Right lobe of liver (tissue), 6 donors: ENCODE results near the gene TNRC18. TPM values are rescaled to one million over a fixed set of nuclear protein-coding genes. Genes with fewer than 3 reads are reported as not detected.
"Not testable (repeated sequence)": the region's sequence is repeated elsewhere in the genome, so short reads cannot be mapped to it uniquely, and the experiment has no call there.

Source experiments
- ATAC-seq, 4 donors: fragments of 200-7000 bp; cut with Tn5 transposase; one replicate each; pipeline ENCODE4 v1.9.1; 2020; ENCODE audit warnings: mild to moderate bottlenecking in 4 of 4, moderate library complexity in 4 of 4
- DNase-seq, 3 donors: peaks; one replicate each; pipeline ENCODE4 v3.0.0-alpha.2; 2020
- H3K27ac ChIP-seq, 3 donors: fragments of 200-600 bp; one replicate each; pipeline ENCODE4 v1.8.0; 2022
- H3K27me3 ChIP-seq, 2 donors: fragments of 200-600 bp; one replicate each; pipeline ENCODE4 v1.8.0; 2022
- H3K36me3 ChIP-seq, 4 donors: fragments of 200-600 bp; sonication (generic) in 1 of 4; one replicate each; pipeline versions ENCODE4 v1.5.1 to v1.8.0; 2017 to 2022; ENCODE audit warnings: control low read depth in 1 of 4
- H3K4me1 ChIP-seq, 4 donors: fragments of 200-600 bp; sonication (generic) in 1 of 4; one replicate each; pipeline versions ENCODE4 v1.5.1 to v1.8.0; 2017 to 2022; ENCODE audit warnings: control low read depth in 1 of 4
- H3K4me3 ChIP-seq, 3 donors: fragments of 200-600 bp; one replicate each; pipeline ENCODE4 v1.8.0; 2022
- H3K9me3 ChIP-seq, 4 donors: fragments of 200-600 bp; sonication (generic) in 1 of 4; one replicate each; pipeline versions ENCODE4 v1.5.1 to v1.8.0; 2017 to 2022; ENCODE audit warnings: control low read depth in 1 of 4
- POLR2A ChIP-seq: fragments of 450-650 bp; IDR thresholded peaks from one replicate; pipeline ENCODE4 v1.6.1; 2017; ENCODE audit warnings: antibody characterized with exemption, mild to moderate bottlenecking
- WGBS: methylation state at CpG from one replicate; pipeline ENCODE4 v1.1.6; 2018; ENCODE audit warnings: low coverage, low lambda C conversion rate; ENCODE audit not compliant: insufficient coverage; ENCODE audit errors: missing lambda C conversion rate; 5-methylcytosine and 5-hydroxymethylcytosine counted together
- intact Hi-C, 2 donors: fragments of 100-400 bp; cut with DNase I; formaldehyde crosslinking; loops; one replicate each; pipeline versions ENCODE4 v1.11.2 to v1.14.1; 2022
- total RNA-seq, 6 experiments: library from RNA; depleted of rRNA in 2 of 6; stranded (reverse); fragments of >200 nt in 2 of 6; fragmentation: NEBNext Ultra II Directional in 3 of 6; extraction: Animal tissue kit (Norgen Biotek cat#: 25700) in 3 of 6; gene quantifications; one replicate each; pipeline versions ENCODE4 v1.1.0 to v1.2.4, GENCODE V29; 2016 to 2023
- TF ChIP-seq, protein P1 (sequence below), 4 donors: fragments of 200-600 bp in 3 of 4; fragments of 450-650 bp in 1 of 4; IDR thresholded peaks; one replicate each; pipeline versions ENCODE4 v1.5.1 to v1.8.0; 2016 to 2022; ENCODE audit warnings: antibody characterized with exemption in 4 of 4, mild to moderate bottlenecking in 2 of 4
- donor health status: DM: no; HTN: yes; CAD: no.
- donor health status: DM: no; HTN: no; CAD: no.
- donor health status: DM: no; HTN: no; CAD: no.
- donor health status: DM: no; HTN: yes; CAD: no.
- donor health status: DM: no; HTN: yes; CAD: no.

TNRC18 gene
- total RNA-seq, 6 experiments from 2014 or later: 27.0 to 36.9 (median 30.5) TPM

DNA sequence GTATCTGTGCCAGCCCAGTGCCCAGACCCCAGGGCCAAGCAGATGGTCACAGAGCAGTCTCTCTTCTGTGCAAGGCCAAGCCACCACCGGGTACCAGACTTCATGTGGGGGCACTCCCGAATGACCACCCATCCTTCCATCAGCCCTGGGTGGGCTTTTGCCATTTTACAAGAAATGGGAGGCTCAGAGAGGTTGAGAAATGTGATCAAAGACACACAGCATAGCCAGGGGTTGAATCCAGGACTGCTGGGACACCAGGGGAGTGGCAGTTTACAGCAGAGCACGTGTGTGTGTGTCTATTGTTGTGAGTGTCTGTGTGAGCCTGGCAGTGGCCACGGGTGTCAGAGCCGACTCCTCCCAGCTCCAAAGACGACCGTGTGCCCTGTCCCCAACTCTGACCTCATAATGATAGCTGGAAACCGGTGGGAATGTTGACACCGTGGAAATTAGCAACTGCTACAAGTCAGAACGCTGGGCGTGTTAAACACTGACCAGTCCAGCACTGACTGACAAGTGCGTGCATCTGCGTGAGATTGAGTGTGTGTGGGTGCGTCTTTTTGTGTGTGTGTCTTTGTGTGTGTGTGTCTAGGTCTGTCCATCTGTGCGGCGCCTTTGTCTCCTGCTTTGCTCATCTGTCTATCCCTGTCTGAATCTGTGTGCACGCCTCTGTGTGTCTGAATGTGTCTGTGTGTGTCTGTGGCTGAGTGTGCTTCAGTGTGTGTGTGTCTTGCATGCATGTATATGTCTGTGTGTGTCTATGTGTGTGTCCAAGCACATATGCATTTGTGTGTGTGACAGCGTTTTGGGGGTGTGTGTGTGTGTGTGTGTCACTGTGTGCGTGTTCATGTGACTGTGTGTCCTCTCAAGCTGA lies 158.1 kb downstream of the TNRC18 start:
- H3K27me3 ChIP-seq: no peaks in the 10 kb centered on the region
- H3K27ac ChIP-seq: no peak overlapping the region
- 42% methylated on average over 9 of the region's 19 CpGs for whole genome bisulfite sequencing
- no peak overlapping the region for H3K4me3 ChIP-seq
- TF ChIP-seq, protein P1, sequence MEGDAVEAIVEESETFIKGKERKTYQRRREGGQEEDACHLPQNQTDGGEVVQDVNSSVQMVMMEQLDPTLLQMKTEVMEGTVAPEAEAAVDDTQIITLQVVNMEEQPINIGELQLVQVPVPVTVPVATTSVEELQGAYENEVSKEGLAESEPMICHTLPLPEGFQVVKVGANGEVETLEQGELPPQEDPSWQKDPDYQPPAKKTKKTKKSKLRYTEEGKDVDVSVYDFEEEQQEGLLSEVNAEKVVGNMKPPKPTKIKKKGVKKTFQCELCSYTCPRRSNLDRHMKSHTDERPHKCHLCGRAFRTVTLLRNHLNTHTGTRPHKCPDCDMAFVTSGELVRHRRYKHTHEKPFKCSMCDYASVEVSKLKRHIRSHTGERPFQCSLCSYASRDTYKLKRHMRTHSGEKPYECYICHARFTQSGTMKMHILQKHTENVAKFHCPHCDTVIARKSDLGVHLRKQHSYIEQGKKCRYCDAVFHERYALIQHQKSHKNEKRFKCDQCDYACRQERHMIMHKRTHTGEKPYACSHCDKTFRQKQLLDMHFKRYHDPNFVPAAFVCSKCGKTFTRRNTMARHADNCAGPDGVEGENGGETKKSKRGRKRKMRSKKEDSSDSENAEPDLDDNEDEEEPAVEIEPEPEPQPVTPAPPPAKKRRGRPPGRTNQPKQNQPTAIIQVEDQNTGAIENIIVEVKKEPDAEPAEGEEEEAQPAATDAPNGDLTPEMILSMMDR (IDR thresholded peaks at IDR 0.05): no peak
- no peak for TF ChIP-seq POLR2A
- ATAC-seq: no peak
- H3K4me1 ChIP-seq: no peaks in the 10 kb centered on the region
- H3K36me3 ChIP-seq: no peaks in the 10 kb centered on the region
- no peaks in the 10 kb centered on the region for H3K9me3 ChIP-seq
- intact Hi-C loops: no loop called here
- no peak for DNase-seq

DNA sequence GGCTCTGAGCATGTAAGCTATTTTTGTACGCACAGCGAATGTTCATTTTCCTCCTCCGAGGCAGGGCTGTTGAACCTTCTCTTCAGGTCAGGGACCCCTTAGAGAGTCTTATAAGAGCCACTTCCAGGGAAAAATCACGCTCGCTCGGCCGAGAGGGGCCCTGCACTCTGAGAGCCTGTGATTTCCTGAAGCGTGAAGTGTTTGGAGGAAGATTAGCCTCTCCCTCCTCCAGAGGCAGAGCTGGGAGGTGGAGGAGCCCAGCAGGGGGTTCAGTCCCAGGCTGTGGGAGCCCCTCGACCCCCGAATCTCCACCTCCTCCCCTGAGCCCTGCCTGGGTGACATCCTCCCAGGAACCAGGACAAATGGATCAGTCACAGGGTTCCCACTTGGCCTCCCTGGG lies 160.6 kb downstream of the TNRC18 start:
- intact Hi-C loops, DNase-seq, ATAC-seq: not testable (repeated sequence)

GRCh38 chr7:5260530-5261068 lies 163.0 kb downstream of the TNRC18 start:
- ATAC-seq, intact Hi-C loops, H3K9me3 ChIP-seq, H3K27ac ChIP-seq, DNase-seq, H3K36me3 ChIP-seq, H3K4me3 ChIP-seq, H3K4me1 ChIP-seq, H3K27me3 ChIP-seq: not testable (repeated sequence)
- 81% methylated on average over 8 of the region's 15 CpGs for WGBS

More for the DNA sequence above, 160.6 kb downstream of the TNRC18 start:
- 40% methylated on average over 1 of the region's 10 CpGs for WGBS
- H3K27ac ChIP-seq, H3K27me3 ChIP-seq, H3K36me3 ChIP-seq, H3K9me3 ChIP-seq, H3K4me1 ChIP-seq, H3K4me3 ChIP-seq: not testable (repeated sequence)

Other genes starting within 250 kb of the TNRC18 start
- 10 to 100 TPM; 30.3 to 39.5 (median 33.4) TPM for gene WIPI2, start 233.6 kb downstream of the TNRC18 start, total RNA-seq
- 1 to 10 TPM; 1.5 to 7.7 (median 3.9) TPM for gene SLC29A4, start 140.9 kb downstream of the TNRC18 start, total RNA-seq
- 1 to 10 TPM; 3.5 to 8.5 (median 4.7) TPM for gene FBXL18, start 90.0 kb upstream of the TNRC18 start, total RNA-seq
- 1,000 to 10,000 TPM; 1,195 to 2,421 (median 1,468) TPM for gene ACTB, start 106.8 kb upstream of the TNRC18 start, total RNA-seq
- 10 to 100 TPM in 5 of 6 experiments, 1 to 10 TPM in 1; 9.1 to 26.2 (median 11.9) TPM for gene FSCN1, start 169.0 kb upstream of the TNRC18 start, total RNA-seq